Measurements from ENCODE around the gene MSX1. TPM values are rescaled to one million over a fixed set of nuclear protein-coding genes. Genes with fewer than 3 reads are reported as not detected.

MSX1 gene
- polyA plus RNA-seq, 2 of the 4 experiments (the other 2 are of a cell fraction), result 2.2 to 2.8 TPM

DNA sequence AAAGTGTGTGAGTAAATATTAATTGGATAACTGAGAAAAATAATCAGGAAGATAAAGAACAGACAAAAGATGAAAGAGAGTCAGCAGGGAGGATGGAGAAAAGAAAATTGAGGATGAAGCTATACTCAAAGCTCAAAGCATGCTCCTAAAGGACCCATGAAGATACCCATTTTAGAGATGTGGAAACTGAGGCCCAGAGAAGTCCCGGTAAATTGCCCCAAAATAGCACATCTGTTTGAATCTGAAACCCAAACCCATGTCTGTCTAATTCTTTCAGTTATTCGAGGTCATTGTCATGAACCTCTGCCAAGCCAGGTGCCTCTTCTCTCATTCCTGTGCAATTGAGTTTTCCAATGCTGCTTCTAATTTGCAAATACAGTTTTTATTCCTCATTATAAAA is 29.6 kb upstream of the MSX1 start (continued):
- TF ChIP-seq RNF2 (IDR thresholded peaks at IDR 0.05; ENCODE audit: borderline replicate concordance, low read depth) (no peak), USF2 (IDR thresholded peaks at IDR 0.05) (no peak), JUNB (IDR thresholded peaks at IDR 0.05) (no peak), CHD2 (IDR thresholded peaks at IDR 0.05; ENCODE audit: low read length, partially characterized antibody) (no peak)

GRCh38 chr4:4831266-4831665 is 28.2 kb upstream of the MSX1 start:
- DNase-seq (ENCODE audit: low read depth in 1 of 2, low spot score in 1 of 2) (no peak), ATAC-seq (no peak), FAIRE-seq (no peak)
- Histone ChIP-seq H3K4me1 (no peaks in the 10 kb centered on the region), H3K4me3 (no peak overlapping the region), H3K27ac (no peak overlapping the region), H3K4me2 (no peak overlapping the region), H3K9me3 (no peaks in the 10 kb centered on the region)
- WGBS (ENCODE audit: missing lambda C conversion rate), result 63% methylated on average over 7 of the region's 7 CpGs
- ChIA-PET POLR2A (no interaction called here), CTCF (no interaction called here)
- TF ChIP-seq RFX5 (IDR thresholded peaks at IDR 0.05) (no peak), TP53 (CRISPR knock-in tag; IDR thresholded peaks at IDR 0.05) (no peak), RAD21 (conservative IDR thresholded peaks at IDR 0.05 in 1 of 2, IDR thresholded peaks at IDR 0.05 in 1 of 2) (no peak), RARB (CRISPR knock-in tag; IDR thresholded peaks at IDR 0.05) (no peak), ESRRA (IDR thresholded peaks at IDR 0.05; ENCODE audit: borderline replicate concordance, low read length) (no peak), CHD2 (IDR thresholded peaks at IDR 0.05; ENCODE audit: low read length, partially characterized antibody) (no peak), ZFP36 (IDR thresholded peaks at IDR 0.05; ENCODE audit: borderline replicate concordance, partially characterized antibody) (no peak)

DNA sequence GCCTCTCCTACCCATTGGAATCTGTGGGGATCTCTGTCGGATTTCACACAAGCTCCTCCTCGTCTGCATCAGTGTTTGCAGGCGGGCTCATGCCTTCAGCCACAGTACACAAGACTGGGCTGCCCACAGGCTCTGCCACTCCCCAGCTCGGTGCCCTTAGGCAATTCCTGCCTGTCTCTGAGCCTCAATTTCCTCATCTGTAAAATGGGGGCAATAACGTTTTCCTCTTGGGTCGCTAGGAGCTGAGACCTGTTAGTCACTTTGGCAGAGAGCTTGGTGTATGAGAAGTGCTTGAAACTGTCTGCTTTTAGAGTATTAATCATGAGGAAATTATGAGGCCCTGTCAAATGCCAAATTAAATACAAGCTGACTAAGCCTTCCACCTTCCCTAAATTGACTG is 27.6 kb upstream of the MSX1 start:
- ChIA-PET CTCF (no interaction called here), POLR2A (no interaction called here)
- TF ChIP-seq MAFK (IDR thresholded peaks at IDR 0.05; ENCODE audit: partially characterized antibody) (no peak), KDM5A (IDR thresholded peaks at IDR 0.05) (no peak), HOXB13 (CRISPR knock-in tag; IDR thresholded peaks at IDR 0.05; ENCODE audit: low read depth) (no peak), PBX3 (IDR thresholded peaks at IDR 0.05) (no peak), NPAS2 (CRISPR knock-in tag; IDR thresholded peaks at IDR 0.05; ENCODE audit: borderline replicate concordance) (no peak), REST (IDR thresholded peaks at IDR 0.05) (no peak), EHF (CRISPR knock-in tag; IDR thresholded peaks at IDR 0.05) (no peak), USF2 (IDR thresholded peaks at IDR 0.05) (no peak), GATA3 (IDR thresholded peaks at IDR 0.05; ENCODE audit: borderline replicate concordance) (no peak)
- TF ChIP-seq, protein P1, sequence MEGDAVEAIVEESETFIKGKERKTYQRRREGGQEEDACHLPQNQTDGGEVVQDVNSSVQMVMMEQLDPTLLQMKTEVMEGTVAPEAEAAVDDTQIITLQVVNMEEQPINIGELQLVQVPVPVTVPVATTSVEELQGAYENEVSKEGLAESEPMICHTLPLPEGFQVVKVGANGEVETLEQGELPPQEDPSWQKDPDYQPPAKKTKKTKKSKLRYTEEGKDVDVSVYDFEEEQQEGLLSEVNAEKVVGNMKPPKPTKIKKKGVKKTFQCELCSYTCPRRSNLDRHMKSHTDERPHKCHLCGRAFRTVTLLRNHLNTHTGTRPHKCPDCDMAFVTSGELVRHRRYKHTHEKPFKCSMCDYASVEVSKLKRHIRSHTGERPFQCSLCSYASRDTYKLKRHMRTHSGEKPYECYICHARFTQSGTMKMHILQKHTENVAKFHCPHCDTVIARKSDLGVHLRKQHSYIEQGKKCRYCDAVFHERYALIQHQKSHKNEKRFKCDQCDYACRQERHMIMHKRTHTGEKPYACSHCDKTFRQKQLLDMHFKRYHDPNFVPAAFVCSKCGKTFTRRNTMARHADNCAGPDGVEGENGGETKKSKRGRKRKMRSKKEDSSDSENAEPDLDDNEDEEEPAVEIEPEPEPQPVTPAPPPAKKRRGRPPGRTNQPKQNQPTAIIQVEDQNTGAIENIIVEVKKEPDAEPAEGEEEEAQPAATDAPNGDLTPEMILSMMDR (IDR thresholded peaks at IDR 0.05), result no peak
- H3K4me1 ChIP-seq, result no peaks in the 10 kb centered on the region
- no peak overlapping the region for H3K4me3 ChIP-seq
- ATAC-seq, result no peak
- no peak for DNase-seq (ENCODE audit: low read depth in 1 of 2, low spot score in 1 of 2)
- H3K4me2 ChIP-seq, result no peak overlapping the region
- WGBS (ENCODE audit: missing lambda C conversion rate), result 47% methylated on average over 4 of the region's 6 CpGs
- no peaks in the 10 kb centered on the region for H3K9me3 ChIP-seq
- no peak for FAIRE-seq
- no peak overlapping the region for H3K27ac ChIP-seq

All from A549 (cell line).